AG08396 (cell line): Measurements from ENCODE around the gene GPRC5D.

ENCODE experiments used
- DNase-seq: peaks from one replicate; pipeline ENCODE4 v3.0.0; 2012; ENCODE audit warnings: low spot score, mixed read lengths

The GPRC5D gene

DNA sequence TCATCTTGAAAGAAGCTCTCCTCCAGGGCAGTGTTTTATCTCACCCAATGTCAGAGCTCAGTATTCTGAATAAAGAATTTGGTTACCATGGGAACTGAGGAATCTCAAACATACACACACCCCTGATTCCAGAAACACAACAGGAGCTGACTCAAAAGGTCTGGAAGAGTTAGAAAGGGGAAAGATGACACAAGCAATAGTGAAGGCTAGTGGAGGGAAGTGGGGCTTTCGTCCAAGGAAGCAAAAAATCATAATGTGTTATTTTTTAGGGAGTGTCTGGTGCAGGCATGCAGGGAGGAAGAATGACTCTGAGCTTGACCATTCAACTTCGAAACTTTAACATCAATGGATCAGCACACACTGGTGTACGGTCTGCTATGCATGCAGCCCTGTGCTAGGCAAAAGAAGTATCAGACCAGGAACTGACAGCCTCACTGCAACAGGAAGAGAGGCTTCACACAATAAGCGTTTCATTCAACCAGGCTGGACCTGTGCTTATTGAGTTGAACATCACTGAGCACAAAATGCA lies 27.8 kb upstream of the GPRC5D start:
- DNase-seq, result peak; percentile 82

DNA sequence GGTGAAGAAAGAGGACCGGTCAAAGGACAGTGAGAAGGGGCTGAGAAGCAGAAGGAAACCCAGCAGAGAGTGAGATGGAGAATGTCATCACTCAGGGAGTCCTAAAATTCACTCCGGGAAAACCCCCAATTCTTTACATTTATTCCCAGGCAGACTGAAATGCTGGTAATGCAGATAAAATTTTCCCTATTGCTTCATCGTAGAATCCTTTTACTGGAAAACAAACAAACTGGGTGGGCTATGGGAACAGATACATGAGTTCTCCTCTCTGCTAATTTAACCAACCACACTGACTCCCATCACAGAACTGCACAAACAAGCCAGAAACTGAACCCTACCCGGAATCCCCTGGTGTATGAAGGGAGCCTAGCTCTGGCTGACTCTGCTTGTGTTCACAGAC lies 27.2 kb upstream of the GPRC5D start:
- DNase-seq, result no peak

DNA sequence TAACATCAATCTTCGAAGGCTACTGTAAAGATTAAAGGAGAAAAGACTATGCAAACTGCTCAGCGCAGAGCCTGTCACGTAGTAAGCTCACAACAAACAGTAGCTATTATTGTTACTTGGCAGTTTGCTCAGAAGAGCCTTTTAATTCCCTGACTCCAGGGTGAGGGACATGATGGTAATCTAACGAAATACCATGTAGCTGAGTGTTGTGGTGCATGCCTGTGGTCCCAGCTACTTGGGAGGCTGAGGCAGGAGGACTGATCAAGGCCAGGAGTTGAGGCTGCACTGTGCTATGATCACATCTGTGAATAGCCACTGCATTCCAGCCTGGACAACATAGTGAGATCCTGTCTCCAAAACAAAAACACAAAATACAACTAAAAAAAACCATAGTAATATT lies 25.3 kb upstream of the GPRC5D start:
- no peak for DNase-seq

GRCh38 chr12:12976366-12976765 lies 24.4 kb upstream of the GPRC5D start:
- peak; percentile 74 for DNase-seq

DNA sequence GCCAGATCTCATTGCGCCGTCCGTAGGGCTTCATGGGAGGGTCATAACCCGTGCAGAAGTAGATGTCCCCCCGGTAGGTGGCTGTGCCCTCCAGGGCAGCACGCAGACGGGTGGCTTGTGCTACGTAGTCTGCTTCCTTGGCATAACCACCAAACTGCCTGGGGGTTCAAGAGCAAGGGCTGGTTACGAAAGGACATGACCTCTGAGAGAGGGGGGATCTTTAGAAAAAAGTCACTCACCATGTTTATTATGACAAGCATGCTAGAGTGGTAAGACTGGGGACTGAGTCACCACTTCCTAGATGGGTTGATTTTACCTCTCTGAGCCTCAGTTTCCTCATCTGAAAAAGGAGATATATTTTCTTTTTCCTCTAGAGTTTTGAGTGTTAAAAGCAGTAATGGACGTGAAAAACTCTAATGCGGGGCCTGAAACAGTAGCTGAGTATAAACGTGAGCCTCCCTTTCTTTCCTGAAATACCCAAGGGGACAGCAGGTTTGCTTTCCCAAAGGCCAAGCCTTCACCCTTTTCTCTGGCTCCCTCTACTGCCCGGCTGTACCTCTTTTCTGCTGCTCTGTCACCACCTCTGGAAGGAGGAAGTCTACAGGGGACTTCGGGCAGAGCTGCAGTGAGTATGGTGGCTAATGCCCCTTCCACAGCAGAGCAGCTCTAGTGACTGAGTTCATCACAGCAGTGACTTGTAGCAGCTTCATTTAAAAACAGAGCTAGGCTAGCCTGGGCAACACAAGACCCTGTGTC lies 23.5 kb upstream of the GPRC5D start:
- peak; percentile 24 for DNase-seq

- no peak for DNase-seq
Measured at GRCh38 chr12:12974211-12974610, 22.2 kb upstream of the GPRC5D start.

DNA sequence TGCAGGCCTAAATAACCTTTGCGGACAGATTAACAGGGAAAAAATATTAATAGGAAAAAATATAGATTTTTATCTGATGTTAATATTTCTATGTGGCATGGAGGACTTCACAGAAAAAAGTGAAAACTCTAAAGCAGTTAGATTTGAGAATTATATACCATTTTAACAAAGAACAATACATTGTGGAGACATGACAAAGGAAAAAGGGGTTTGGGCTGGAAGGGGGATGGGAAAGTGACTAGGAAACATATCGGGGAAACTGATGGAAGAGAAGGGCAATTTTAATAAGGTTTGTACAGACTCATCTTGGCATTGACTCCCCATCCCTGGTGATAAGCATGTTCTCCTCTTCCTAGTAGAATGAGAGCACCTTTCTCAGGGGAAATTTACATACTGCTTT lies 21.0 kb upstream of the GPRC5D start:
- no peak for DNase-seq

DNA sequence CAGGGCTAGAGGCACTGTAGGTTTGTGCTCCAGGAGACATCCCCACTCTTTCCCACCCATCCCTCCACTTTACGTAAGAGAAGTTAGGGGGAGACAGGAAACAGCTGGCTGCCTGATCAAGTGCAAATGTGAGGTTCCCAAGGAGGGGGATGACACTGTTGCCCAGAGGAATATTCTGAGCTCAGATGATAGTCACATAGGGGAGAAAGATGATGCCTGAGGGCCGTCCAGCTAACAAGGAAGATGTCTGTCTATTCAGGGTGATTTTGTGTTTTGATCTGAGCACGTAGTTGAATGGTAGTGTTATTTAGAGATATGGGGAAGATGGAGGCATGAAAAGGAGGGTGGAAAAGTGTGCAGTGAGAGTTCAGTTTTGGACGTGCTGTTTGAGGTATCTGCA lies 13.9 kb upstream of the GPRC5D start:
- no peak for DNase-seq

GRCh38 chr12:12964255-12964654 lies 12.3 kb upstream of the GPRC5D start:
- DNase-seq, result no peak

DNA sequence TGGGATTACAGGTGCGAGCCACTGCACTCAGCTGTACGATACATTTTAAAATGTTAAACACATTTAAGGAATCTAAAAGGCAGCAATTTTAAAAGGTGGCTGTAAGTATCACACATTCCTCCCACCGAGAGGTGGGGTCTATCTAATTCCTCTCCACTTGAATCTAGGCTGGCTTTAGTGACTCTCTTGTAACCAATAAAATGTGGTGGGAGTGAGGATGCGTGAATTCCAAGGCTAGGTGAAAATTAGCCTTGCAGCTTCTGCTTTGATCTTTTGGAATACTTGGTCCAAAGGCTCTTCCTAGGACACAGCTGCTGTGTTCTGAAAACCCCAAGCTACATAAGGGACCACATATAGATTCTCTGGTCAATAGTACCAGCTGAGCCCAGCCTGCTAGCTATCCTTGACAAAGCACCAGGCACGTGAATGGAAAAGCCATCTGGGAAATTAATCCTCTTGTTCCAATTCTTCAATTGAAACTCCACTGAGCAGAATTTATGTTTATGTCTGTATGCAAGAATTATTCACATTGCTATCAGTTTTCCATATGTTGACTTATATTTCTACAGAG lies 8.8 kb upstream of the GPRC5D start:
- DNase-seq, result no peak

GRCh38 chr12:12958886-12959285 lies 6.9 kb upstream of the GPRC5D start:
- DNase-seq, result no peak

DNA sequence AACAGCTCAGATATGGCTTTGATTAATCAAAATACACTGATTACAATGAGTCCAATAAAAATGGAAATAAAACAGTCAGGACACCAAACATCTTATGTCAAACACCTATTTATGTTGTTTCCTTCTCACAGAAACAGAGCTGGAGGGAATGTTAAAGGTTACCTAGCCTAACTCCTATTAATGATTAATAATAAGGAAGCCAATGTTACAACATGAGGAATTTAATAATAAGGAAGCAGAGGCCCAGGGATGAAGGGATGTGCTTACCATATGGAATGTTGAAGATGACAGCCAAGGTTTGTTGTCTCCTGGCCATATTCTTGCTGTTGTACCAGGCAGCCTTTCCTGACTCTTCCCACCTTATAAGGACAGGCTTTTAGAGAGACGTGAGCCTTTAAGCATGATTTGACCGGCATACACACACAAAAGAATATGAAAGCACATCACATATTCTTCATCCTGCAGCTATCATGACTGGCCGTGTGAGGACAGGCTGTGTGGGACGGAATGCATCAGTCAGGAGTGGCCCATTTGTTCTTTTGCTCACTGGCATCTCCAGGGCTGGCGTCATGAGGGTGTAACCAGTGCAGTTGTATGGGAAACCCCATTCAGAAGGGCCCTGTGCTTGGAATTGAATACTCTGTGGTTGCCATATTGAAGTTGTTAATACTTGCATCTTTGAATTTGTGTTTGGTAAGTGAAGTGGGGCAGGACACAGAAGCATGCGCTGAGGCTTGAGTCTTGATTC lies 3.1 kb upstream of the GPRC5D start:
- no peak for DNase-seq

- DNase-seq, result no peak
Measured at GRCh38 chr12:12954356-12954755, 2.4 kb upstream of the GPRC5D start.

DNA sequence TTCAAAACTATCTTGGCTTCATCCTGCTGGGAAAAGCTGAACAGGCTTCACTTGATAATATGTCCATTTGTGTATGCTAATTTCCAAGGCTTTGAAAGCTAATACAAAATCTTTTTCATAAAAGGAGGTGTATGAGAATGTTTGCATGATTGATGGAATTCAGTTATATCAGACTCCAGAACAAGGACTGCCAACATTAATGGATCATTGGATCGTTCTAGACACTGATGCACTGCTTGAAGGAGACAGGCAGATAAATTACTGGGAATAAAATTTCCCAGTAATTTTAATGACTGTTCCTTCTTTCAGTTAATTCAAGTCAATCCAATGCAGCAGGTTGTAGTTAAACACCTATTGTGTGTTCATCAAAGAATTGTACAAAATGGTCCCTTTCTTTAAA lies 466 bp downstream of the GPRC5D start:
- no peak for DNase-seq

DNA sequence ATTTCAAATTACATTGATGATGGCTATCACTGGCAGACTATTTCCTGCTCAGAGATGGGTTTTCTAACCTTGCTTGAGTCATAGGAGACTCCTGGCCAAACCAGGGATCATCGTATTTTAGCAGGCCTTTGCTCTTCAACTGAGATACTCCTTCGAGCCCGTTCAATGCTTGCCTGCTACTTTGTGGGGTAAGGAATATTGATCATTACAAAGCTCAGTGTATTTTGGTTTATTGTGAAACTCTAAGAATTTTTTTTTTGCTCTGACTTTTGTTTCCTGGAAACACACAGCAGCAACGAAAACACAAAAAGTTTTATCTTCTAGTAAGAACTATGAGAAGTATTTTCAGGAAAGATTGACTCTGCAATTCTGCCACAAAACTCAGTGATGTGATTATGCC lies 4.1 kb downstream of the GPRC5D start:
- DNase-seq, result no peak

DNA sequence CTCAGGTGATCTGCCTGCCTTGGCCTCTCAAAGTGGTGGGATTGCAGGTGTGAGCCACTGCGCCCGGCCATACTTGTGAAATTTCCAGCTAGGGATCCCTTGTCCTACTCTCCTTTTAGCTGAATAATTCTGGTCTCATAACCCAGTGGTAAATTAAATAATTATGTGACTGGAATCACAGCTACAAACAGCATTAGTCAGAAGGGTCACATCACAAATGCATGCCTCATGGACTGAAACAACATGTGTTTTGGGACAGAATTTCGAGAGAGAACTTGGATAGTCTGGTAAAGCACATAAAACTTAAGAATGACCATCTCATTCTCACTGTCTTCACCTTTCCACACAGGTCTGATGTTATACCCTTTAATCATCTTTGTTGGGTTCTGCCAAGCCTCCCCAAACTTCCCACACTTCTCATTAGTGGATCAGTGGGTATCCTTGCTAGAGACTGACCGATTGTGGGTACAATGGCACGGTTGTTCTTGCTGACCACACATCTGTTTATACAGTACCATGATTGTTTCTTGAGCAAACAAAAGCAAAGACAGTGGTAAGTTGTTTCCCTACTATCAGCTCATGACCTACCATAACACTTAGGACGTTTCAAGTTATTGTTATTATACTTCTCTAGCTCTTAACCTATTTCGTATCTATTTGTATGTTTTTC lies 5.1 kb downstream of the GPRC5D start:
- DNase-seq, result peak; percentile 21

DNA sequence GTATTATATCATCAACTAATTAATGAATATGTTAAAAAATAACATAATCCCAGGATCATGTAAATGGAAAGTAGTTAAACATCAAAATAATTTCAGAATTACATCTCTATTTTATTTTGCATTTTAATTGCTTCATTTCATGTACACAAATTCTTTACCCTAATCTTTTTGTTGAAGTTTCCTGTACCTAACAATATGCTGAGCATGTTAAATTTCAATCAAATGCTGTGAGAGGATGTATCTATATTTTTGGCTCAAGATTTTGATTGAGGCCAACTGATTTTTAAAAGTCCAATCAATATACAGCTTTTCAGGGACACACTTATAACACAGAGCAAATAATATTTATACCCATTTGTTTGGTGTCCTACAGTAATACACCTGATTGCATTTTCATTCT lies 6.4 kb downstream of the GPRC5D start:
- DNase-seq, result no peak

- DNase-seq, result peak; percentile 35
Measured at GRCh38 chr12:12943586-12944260, 8.2 kb downstream of the GPRC5D start.

GRCh38 chr12:12941450-12942350 lies 10.3 kb downstream of the GPRC5D start:
- no peak for DNase-seq

DNA sequence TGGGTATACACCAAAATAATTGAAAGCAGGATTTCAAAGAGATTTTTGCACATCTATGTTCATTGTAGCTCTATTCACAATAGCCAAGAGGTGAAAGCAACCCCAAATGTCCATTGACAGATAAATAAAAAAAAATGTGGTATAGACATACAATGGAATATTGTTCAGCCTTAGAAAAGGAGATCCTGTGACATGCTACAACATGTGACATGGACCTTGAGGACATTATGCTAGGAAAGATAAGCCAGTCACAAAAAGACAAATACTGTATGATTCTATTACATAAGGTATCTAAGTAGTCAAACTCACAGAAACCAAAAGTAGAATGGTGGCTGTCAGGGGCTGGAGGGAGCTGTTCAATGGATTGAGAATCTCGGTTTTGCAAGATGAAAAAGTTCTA lies 12.1 kb downstream of the GPRC5D start:
- DNase-seq, result no peak

DNA sequence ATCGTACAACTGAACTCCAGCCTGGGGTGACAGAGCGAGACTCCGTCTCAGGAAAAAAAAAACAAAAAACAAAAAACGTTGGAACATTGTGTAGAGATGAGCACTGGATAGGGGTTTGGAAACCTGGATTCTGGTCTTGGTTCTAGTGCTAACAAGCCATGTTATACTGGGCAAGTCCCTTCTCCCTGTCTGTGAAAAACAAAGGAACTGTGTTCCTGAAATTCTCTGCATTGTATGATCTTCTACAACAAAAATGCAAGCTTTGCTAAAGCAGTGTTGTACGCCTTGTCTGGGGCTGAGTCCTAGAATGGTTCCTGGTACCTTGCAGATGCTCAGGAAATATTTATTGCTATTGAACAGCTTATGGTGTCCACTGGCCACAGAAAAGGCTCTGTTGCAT lies 13.4 kb downstream of the GPRC5D start:
- DNase-seq, result no peak
